GM19467 (cell line): ENCODE results near the gene LTBP1.
"Not testable (repeated sequence)": the region's sequence is repeated elsewhere in the genome, so short reads cannot be mapped to it uniquely, and the experiment has no call there.

Experiments used
- ATAC-seq: cut with Tn5 transposase; IDR thresholded peaks from one replicate; pipeline ENCODE4 v1.9.1; 2021; ENCODE audit warnings: mild to moderate bottlenecking, moderate library complexity; ENCODE audit not compliant: unreplicated experiment

LTBP1 gene

DNA sequence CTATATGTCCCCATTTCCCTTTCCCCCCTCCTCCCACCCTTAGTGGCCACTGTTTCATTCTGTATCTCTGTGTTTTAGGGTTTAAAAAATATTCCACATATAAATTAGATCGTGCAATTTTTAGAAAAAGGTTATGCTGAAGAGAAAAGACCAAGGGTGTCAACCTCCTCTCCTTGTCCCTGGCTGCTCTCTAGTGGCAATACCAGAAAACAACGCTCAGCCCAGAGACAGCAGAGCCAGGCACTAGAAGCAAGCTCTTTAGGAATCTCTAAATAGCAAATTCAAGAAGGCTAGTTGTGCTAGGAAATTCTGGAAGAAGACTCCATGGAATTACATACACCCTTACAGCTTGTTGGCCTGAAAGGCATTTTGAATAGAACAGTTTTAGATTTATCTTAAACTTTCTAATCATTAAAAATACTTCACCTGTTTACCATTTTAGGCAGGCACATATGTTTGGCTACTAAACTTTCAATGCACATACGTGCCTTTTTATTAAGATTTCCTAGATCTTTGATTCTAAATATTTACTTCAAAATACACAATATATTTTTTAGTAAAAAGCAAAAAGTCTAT is 494.6 kb downstream of the LTBP1 start:
- ATAC-seq = peak; percentile 77

DNA sequence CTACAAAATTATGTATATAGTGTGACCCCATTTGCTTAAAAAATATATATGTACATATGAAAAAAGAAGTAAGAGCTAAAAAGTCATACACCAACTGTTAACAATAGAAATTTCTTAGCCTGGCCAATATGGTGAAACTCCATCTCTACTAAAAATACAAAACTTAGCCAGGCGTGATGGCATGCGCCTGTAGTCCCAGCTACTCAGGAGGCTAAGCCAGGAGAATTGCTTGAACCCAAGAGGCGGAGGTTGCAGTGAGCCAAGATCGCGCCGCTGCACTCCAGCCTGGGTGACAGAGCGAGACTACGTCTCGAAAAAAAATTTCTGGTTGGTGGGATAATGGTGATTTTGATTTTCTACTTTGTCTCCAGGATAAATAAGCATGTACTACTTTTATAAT is 495.3 kb downstream of the LTBP1 start:
- ATAC-seq = not testable (repeated sequence)

DNA sequence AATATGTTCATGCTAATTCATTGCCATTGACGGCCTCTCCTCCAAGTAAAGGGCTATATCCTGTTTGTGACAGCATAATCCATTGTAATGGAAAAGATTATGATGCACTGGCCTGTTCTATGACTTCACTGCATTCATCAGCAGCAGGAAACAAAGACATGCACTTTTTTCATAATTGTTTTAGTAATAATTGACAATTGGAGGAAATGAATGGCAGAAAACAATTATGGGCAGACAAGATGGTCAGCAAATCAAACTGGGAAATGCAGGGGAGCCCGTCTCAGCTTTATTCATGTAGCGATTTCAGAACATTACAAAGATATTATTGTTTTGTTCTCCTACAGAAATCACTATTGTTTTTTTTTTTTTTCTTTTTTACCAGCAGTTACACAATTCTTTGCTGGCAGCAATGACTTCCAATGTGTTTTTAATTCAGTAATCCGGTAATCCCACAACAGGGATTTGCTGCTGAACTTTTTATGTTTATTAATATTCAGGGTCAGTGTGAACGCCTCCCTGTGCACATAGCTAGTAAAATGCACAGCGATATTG is 495.9 kb downstream of the LTBP1 start:
- no peak for ATAC-seq

DNA sequence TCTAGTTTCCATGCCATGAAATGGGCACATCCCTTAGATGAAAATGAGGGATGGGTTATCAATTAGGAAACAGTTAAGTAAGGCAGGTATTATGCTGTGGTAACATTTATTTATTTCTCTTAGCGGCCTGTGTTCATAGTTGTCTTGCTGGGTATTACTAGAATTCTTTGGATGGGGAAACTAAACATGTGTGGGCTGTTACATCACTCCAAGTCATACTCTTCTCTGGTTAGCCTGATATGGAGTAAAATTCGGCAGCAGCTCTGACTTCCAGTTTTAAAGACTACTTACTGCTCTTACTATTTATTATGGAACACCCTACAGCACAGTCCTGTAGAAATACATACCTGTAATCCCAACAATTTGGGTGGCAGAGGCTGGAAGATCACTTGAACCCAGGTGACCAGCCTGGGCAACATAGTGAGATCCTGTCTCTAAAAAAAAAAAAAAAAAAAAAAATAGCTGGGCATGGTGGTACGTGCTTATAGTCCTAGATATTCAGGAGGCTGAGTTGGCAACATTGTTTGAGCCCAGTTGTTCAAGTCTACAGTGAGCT is 496.6 kb downstream of the LTBP1 start:
- no peak for ATAC-seq

DNA sequence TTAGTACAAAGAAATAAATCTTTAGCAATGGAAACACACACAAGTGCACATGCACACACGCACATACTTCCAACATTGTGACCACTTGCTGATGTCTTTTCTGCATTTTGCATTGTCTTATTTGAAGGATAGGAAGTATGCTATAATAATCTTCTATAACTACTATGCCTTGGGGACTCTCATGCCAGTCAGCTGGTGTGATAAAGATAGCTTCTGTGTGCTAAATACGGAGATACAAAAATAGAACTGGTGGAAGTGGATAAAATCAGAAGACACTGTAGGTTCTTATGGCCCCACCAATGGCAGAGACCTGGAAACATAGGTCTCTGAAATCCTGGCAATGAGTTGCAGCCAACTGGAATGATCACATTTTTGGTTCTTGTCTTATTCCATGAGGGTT is 498.2 kb downstream of the LTBP1 start:
- no peak for ATAC-seq

DNA sequence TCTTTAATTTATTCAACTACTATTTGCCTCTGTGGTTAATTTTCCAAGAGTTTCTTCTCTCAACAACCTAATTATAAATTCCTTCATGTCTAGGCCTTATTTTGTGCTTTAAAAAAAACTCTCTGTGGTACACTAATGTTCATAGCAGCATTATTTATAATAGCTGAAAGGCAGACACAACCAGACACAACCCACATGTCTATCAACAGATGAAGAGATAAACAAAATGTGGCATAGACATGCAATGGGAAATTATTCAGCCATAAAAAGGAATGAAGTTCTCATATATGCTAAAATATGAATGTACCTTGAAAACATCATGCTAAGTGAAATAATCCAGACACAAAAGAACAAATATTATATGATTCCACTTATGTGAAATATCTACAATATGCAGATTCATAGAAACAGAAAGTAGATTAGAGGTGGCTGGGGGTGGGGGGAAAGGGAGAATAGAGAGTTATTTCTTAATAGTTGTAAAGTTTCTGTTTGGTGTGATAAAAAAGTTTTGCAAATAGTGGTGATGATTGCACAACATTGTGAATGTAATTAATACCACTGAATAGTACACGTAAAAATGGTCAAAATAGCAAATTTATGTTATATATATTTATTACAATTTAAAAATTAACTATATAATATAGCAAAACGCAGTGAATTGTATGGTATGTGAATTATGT is 501.6 kb downstream of the LTBP1 start:
- no peak for ATAC-seq
